Mucosa of descending colon (tissue), 3 donors: ENCODE results near the gene HOXD11. TPM values are rescaled to one million over a fixed set of nuclear protein-coding genes. Genes with fewer than 3 reads are reported as not detected.

Source experiments
- ATAC-seq: fragments of 200-7000 bp; cut with Tn5 transposase; one replicate; pipeline ENCODE4 v1.9.1; 2020; ENCODE audit warnings: mild to moderate bottlenecking, moderate library complexity
- DNase-seq, 3 donors: peaks; one replicate each; pipeline ENCODE4 v3.0.0-alpha.2; 2020
- H3K36me3 ChIP-seq: fragments of 200-600 bp; one replicate; pipeline ENCODE4 v1.8.0; 2021; ENCODE audit warnings: low read depth, mild to moderate bottlenecking
- H3K4me1 ChIP-seq: fragments of 200-600 bp; one replicate; pipeline ENCODE4 v1.8.0; 2021; ENCODE audit warnings: low read depth, mild to moderate bottlenecking
- H3K4me3 ChIP-seq: fragments of 200-600 bp; one replicate; pipeline ENCODE4 v1.8.0; 2021; ENCODE audit warnings: mild to moderate bottlenecking
- H3K9me3 ChIP-seq: fragments of 200-600 bp; one replicate; pipeline ENCODE4 v1.8.0; 2021; ENCODE audit warnings: mild to moderate bottlenecking
- CTCF ChIP-seq: fragments of 200-600 bp; IDR thresholded peaks from one replicate; pipeline ENCODE4 v1.8.0; 2022; ENCODE audit warnings: antibody characterized with exemption, mild to moderate bottlenecking
- intact Hi-C, 2 donors: fragments of 100-400 bp; cut with DNase I in 1 of 2; cut with micrococcal nuclease in 1 of 2; formaldehyde crosslinking; loops; one replicate each; pipeline versions ENCODE4 v1.11.0 to v1.11.1; 2022; cut with DNase I, micrococcal nuclease
- total RNA-seq, 3 donors: library from RNA; stranded (reverse); fragmentation: NEBNext Ultra II Directional in 2 of 3; extraction: Animal tissue kit (Norgen Biotek cat#: 25700) in 2 of 3; gene quantifications; one replicate each; pipeline versions ENCODE4 v1.2.1 to v1.2.4, GENCODE V29; 2021 to 2023
- donor health status: DM: no; HTN: no; CAD: no; lungs with moderate emphysema.
- donor health status: DM: no; HTN: no; CAD: no.
- donor health status: DM: no; HTN: yes; CAD: no.

The HOXD11 gene
- total RNA-seq, 3 donors from 2014 or later, result 1.2 to 2.1 (median 2.1) TPM

GRCh38 chr2:176148751-176149421, 41.8 kb downstream of the HOXD11 start:
- H3K4me1 ChIP-seq, result peaks cover 9% of the 10 kb centered on the region
- ATAC-seq, result no peak
- H3K36me3 ChIP-seq, result no peaks in the 10 kb centered on the region
- no peak for TF ChIP-seq CTCF
- no peak overlapping the region for H3K4me3 ChIP-seq
- no peak for DNase-seq
- intact Hi-C loops, result loop anchor here (10.0 kb wide), 3 partner anchors 136 to 676 kb away; no protein-coding TSS in a partner anchor
- H3K9me3 ChIP-seq, result no peaks in the 10 kb centered on the region

- no peak overlapping the region for H3K4me3 ChIP-seq
- ATAC-seq (no peak), DNase-seq (no peak)
- intact Hi-C loops, result loop anchor here (10.0 kb wide), 3 partner anchors 135 to 675 kb away; no protein-coding TSS in a partner anchor
- no peaks in the 10 kb centered on the region for H3K36me3 ChIP-seq
- H3K4me1 ChIP-seq, result peaks cover 9% of the 10 kb centered on the region
- H3K9me3 ChIP-seq, result no peaks in the 10 kb centered on the region
- no peak for TF ChIP-seq CTCF
These were observed 42.4 kb downstream of the HOXD11 start for GRCh38 chr2:176149481-176149938.

DNA sequence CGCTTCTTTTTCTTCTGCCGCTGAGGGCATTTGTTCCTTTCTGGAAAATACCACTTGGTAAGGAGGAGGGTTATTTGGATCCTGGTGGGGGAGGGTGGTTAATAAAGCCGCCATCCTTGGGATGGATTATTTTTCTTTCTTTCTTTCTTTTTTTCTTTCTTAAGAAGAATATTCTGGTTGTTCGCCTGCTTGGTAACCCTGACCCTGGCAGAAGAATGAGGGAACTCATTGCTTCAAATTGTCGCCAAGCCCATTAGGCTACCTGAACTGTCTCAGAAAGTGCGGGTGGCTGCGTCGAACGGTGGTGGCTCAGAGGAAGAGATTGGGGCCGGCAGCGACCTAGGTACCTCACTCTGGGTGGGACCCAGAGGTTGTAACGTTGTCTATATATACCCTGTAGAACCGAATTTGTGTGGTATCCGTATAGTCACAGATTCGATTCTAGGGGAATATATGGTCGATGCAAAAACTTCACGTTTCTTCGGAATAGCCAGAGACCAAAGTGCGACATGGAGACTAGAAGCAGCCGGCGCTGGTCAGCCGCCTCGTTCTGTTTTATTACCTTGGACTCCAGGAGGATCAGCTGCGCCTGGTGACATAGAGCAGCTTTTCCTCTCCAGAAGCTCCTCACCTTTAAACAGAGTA, 43.0 kb downstream of the HOXD11 start:
- no peak for DNase-seq
- Histone ChIP-seq H3K4me3 (no peak overlapping the region), H3K36me3 (no peaks in the 10 kb centered on the region), H3K9me3 (no peaks in the 10 kb centered on the region), H3K4me1 (peaks cover 9% of the 10 kb centered on the region)
- no peak for ATAC-seq
- no peak for TF ChIP-seq CTCF
- intact Hi-C loops, result loop anchor here (10.0 kb wide), 3 partner anchors 135 to 675 kb away; no protein-coding TSS in a partner anchor

GRCh38 chr2:176150584-176151441, 43.7 kb downstream of the HOXD11 start:
- intact Hi-C loops, result no loop called here
- H3K4me1 ChIP-seq, result peaks cover 8% of the 10 kb centered on the region
- H3K9me3 ChIP-seq, result no peaks in the 10 kb centered on the region
- no peak for DNase-seq
- ATAC-seq, result no peak
- TF ChIP-seq CTCF, result no peak
- no peak overlapping the region for H3K4me3 ChIP-seq
- H3K36me3 ChIP-seq, result no peaks in the 10 kb centered on the region

DNA sequence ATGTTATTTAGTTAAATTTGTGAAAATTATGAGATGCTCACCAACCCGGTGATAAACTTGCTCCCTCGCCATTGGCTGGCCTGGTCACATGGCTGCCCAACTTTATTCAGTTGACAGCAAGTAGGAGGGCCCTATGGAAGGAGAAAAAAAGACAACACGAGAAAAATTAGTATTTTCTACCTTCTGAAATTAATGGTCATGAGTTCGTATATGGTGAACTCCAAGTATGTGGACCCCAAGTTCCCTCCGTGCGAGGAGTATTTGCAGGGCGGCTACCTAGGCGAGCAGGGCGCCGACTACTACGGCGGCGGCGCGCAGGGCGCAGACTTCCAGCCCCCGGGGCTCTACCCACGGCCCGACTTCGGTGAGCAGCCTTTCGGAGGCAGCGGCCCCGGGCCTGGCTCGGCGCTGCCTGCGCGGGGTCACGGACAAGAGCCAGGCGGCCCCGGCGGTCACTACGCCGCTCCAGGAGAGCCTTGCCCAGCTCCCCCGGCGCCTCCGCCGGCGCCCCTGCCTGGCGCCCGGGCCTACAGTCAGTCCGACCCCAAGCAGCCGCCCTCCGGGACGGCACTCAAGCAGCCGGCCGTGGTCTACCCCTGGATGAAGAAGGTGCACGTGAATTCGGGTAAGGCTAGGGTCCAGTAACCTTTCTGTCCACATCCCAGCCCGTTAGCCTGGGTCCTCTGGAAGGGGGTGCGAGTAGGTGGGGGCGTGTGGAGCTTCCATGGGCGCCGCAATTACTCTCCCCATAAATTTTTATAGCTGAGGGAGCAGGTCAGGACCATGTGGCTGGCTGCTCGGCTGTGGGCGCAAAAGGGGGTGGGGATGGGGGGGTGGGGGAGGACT, 44.6 kb downstream of the HOXD11 start, which contains the start of gene HOXD4:
HOXD4 (plus strand) TSS at position 109 of the 846 bp plus-strand sequence; CDS start at position 193, 84 bp downstream.
- peaks cover 2% of the 10 kb centered on the region for H3K4me1 ChIP-seq
- no peak for DNase-seq
- no peaks in the 10 kb centered on the region for H3K36me3 ChIP-seq
- no peak for TF ChIP-seq CTCF
- no peak for ATAC-seq
- intact Hi-C loops, result no loop called here
- no peak within 1 kb of the TSS for H3K4me3 ChIP-seq
- H3K9me3 ChIP-seq, result no peaks in the 10 kb centered on the region
